ENCODE results near the gene ARG2.

- TF ChIP-seq ZEB2 (IDR thresholded peaks at IDR 0.05) (no peak), PCBP1 (IDR thresholded peaks at IDR 0.05; ENCODE audit: low read depth, low read length, poor library complexity, severe bottlenecking) (no peak), ATF7 (IDR thresholded peaks at IDR 0.05) (no peak)
Measured at GRCh38 chr14:67646131-67646530, 26.4 kb downstream of the ARG2 start.
